Sigmoid colon (tissue), 7 donors: ENCODE results near the gene STK39. TPM values are rescaled to one million over a fixed set of nuclear protein-coding genes. Genes with fewer than 3 reads are reported as not detected.

Experiments used
- DNase-seq: peaks from one replicate; pipeline ENCODE4 v3.0.0-alpha.2; 2019
- H3K27ac ChIP-seq, 4 donors: fragments of 200-600 bp; sonication (generic); one replicate each; pipeline ENCODE4 v1.5.1; 2016 to 2019; ENCODE audit warnings: mild to moderate bottlenecking in 1 of 4
- H3K27me3 ChIP-seq, 3 donors: fragments of 200-600 bp; sonication (generic); one replicate each; pipeline ENCODE4 v1.5.1; 2019; ENCODE audit warnings: mild to moderate bottlenecking in 1 of 3
- H3K36me3 ChIP-seq, 4 donors: fragments of 200-600 bp; sonication (generic); one replicate each; pipeline ENCODE4 v1.5.1; 2016 to 2019
- H3K4me1 ChIP-seq, 4 donors: fragments of 200-600 bp; sonication (generic); one replicate each; pipeline ENCODE4 v1.5.1; 2017 to 2019
- H3K4me3 ChIP-seq, 4 donors: fragments of 200-600 bp; sonication (generic); one replicate each; pipeline ENCODE4 v1.5.1; 2017 to 2019; ENCODE audit warnings: mild to moderate bottlenecking in 2 of 4, moderate library complexity in 1 of 4
- H3K9me3 ChIP-seq, 4 donors: fragments of 200-600 bp in 3 of 4; sonication (generic) in 3 of 4; one replicate each; pipeline versions ENCODE4 v1.5.1 to v1.6.1; 2013 to 2019
- EP300 ChIP-seq, 4 donors: sonication (generic); formaldehyde crosslinking; IDR thresholded peaks; one replicate each; pipeline ENCODE4 v1.6.1; 2017; ENCODE audit warnings: antibody characterized with exemption in 4 of 4
- POLR2A ChIP-seq, 2 donors: fragments of 450-650 bp; IDR thresholded peaks; one replicate each; pipeline ENCODE4 v1.6.1; 2016; ENCODE audit warnings: antibody characterized with exemption in 2 of 2, mild to moderate bottlenecking in 2 of 2, moderate library complexity in 2 of 2
- POLR2AphosphoS5 ChIP-seq, 4 donors: sonication (generic); formaldehyde crosslinking; IDR thresholded peaks; one replicate each; pipeline ENCODE4 v1.6.1; 2017; ENCODE audit warnings: antibody characterized with exemption in 4 of 4
- WGBS, 2 donors: extraction: QIAGEN DNeasy Blood & Tissue Kit; methylation state at CpG; one replicate each; pipeline ENCODE4 v1.1.7; 2013; 5-methylcytosine and 5-hydroxymethylcytosine counted together
- intact Hi-C: fragments of 100-400 bp; cut with DNase I; formaldehyde crosslinking; loops from one replicate; pipeline ENCODE4 v1.15.1; 2023
- polyA plus RNA-seq, 3 donors: library from polyadenylated mRNA; stranded (reverse); fragments of 200-250 nt; gene quantifications; one replicate each; pipeline ENCODE4 v1.2.3, GENCODE V29; 2013
- total RNA-seq, 4 donors: library from RNA; depleted of rRNA; stranded (reverse); fragments of >200 nt; gene quantifications; one replicate each; pipeline ENCODE4 v1.1.0, GENCODE V29; 2016
- TF ChIP-seq, protein P1 (sequence below), 4 experiments: fragments of 450-650 bp in 3 of 4; fragments of 200-600 bp in 1 of 4; IDR thresholded peaks; one replicate each; pipeline ENCODE4 v1.5.1; 2016 to 2019; ENCODE audit warnings: antibody characterized with exemption in 4 of 4, mild to moderate bottlenecking in 3 of 4, moderate library complexity in 2 of 4
- donor health status: healthy with polysubstance abuse.
- donor health status: Bipolar disorder and iron deficiency.
- donor health status: healthy.

STK39 gene
- total and polyA plus RNA-seq, 7 donors: 13.4 to 44.9 (median 24.1) TPM

DNA sequence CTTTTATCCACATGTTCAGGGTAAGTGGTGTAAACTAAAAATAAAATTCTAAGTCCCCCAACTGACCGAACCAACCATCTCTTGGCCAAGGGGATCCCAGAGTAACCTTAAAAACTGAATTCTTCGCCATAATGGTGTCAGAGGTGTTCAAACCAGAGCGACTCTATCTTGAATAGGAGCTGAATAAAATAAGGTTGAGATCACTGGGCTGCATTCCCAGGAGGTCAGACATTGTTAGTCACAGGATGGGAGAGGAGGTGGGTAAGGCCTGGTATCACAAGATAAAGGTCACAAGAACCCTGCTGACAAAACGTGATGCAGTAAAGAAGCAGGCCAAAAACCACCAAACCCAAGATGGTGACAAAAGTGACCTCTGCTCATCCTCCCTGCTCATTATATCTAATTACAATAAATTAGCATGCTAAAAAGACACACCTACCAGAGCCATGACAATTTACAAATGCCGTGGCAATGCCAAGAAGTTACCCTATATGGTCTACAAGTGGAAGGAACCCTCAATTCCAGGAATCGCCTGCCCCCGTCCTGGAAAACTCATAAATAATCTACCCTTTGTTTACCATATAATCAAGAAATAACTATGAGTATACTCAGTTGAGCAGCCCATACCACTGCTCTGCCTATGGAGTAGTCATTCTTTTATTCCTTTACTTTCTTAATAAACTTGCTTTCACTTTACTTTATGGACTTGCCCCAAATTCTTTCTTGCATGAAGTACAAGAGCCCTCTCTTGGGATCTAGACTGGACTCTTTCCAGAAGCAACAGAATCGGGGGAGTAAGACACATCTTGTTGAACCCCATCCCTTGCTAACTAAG is 302.4 kb downstream of the STK39 start:
- no peak for DNase-seq
- 87 to 89% methylated on average over 8 of the region's 8 CpGs for WGBS, 2 donors

GRCh38 chr2:167943897-167944296 is 303.5 kb downstream of the STK39 start:
- Histone ChIP-seq H3K27ac (no peak overlapping the region), H3K4me3 (no peak overlapping the region), H3K36me3 (no peaks in the 10 kb centered on the region), H3K4me1 (peaks cover 0 to 7% (median 0%) of the 10 kb centered on the region in 4 donors), H3K27me3 (no peaks in the 10 kb centered on the region), H3K9me3 (no peaks in the 10 kb centered on the region)
- TF ChIP-seq POLR2A (IDR thresholded peaks at IDR 0.05): no peak
- TF ChIP-seq EP300 (IDR thresholded peaks at IDR 0.05): no peak
- TF ChIP-seq, protein P1, sequence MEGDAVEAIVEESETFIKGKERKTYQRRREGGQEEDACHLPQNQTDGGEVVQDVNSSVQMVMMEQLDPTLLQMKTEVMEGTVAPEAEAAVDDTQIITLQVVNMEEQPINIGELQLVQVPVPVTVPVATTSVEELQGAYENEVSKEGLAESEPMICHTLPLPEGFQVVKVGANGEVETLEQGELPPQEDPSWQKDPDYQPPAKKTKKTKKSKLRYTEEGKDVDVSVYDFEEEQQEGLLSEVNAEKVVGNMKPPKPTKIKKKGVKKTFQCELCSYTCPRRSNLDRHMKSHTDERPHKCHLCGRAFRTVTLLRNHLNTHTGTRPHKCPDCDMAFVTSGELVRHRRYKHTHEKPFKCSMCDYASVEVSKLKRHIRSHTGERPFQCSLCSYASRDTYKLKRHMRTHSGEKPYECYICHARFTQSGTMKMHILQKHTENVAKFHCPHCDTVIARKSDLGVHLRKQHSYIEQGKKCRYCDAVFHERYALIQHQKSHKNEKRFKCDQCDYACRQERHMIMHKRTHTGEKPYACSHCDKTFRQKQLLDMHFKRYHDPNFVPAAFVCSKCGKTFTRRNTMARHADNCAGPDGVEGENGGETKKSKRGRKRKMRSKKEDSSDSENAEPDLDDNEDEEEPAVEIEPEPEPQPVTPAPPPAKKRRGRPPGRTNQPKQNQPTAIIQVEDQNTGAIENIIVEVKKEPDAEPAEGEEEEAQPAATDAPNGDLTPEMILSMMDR (IDR thresholded peaks at IDR 0.05): no peak
- no peak for TF ChIP-seq POLR2AphosphoS5 (IDR thresholded peaks at IDR 0.05)
- WGBS, 2 donors: 84 to 96% methylated on average over 1 of the region's 1 CpG
- intact Hi-C loops: no loop called here
- DNase-seq: no peak

More for the DNA sequence above, 302.4 kb downstream of the STK39 start:
- TF ChIP-seq, protein P1 (IDR thresholded peaks at IDR 0.05): no peak
- TF ChIP-seq POLR2AphosphoS5 (IDR thresholded peaks at IDR 0.05) (no peak), POLR2A (IDR thresholded peaks at IDR 0.05) (no peak), EP300 (IDR thresholded peaks at IDR 0.05) (no peak)
- Histone ChIP-seq H3K9me3 (no peaks in the 10 kb centered on the region), H3K36me3 (no peaks in the 10 kb centered on the region), H3K27ac (no peak overlapping the region), H3K4me1 (peaks cover 0 to 7% (median 0%) of the 10 kb centered on the region in 4 donors), H3K4me3 (no peak overlapping the region), H3K27me3 (no peaks in the 10 kb centered on the region)
- intact Hi-C loops: no loop called here

DNA sequence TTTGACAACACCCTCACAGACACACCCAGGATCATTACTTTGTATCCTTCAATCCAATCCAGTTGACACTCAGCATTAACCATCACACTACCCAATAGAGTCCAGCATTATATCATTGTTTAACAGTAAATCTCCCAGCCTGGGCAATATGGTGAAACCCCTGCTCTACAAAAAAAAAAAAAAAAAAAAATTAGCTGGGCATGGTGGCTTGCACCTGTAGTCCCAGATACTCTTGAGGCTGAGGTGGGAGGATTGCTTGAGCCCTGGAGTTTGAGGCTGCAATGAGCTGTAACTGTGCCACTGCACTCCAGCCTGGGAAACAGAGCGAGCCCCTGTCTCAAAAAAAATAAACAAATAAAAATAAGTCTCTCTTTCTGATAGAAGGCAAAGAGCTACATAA is 304.0 kb downstream of the STK39 start:
- Histone ChIP-seq H3K4me3 (no peak overlapping the region), H3K27me3 (no peaks in the 10 kb centered on the region), H3K4me1 (peaks cover 0 to 7% (median 0%) of the 10 kb centered on the region in 4 donors), H3K9me3 (no peaks in the 10 kb centered on the region), H3K27ac (no peak overlapping the region), H3K36me3 (no peaks in the 10 kb centered on the region)
- 85 to 92% methylated on average over 1 of the region's 1 CpG for WGBS, 2 donors
- intact Hi-C loops: no loop called here
- no peak for DNase-seq
- TF ChIP-seq, protein P1 (IDR thresholded peaks at IDR 0.05): no peak
- no peak for TF ChIP-seq POLR2A (IDR thresholded peaks at IDR 0.05)
- TF ChIP-seq EP300 (IDR thresholded peaks at IDR 0.05): no peak
- TF ChIP-seq POLR2AphosphoS5 (IDR thresholded peaks at IDR 0.05): no peak

- no peak for DNase-seq
- H3K27ac ChIP-seq: no peak overlapping the region
- no peaks in the 10 kb centered on the region for H3K9me3 ChIP-seq
- H3K36me3 ChIP-seq: no peaks in the 10 kb centered on the region
- intact Hi-C loops: no loop called here
- H3K4me1 ChIP-seq: peaks cover 0 to 7% (median 0%) of the 10 kb centered on the region in 4 donors
- WGBS, 2 donors: 65 to 73% methylated on average over 3 of the region's 3 CpGs
- H3K4me3 ChIP-seq: no peak overlapping the region
- H3K27me3 ChIP-seq: no peaks in the 10 kb centered on the region
- TF ChIP-seq, protein P1 (IDR thresholded peaks at IDR 0.05): no peak
- TF ChIP-seq POLR2AphosphoS5 (IDR thresholded peaks at IDR 0.05): no peak
- no peak for TF ChIP-seq EP300 (IDR thresholded peaks at IDR 0.05)
- no peak for TF ChIP-seq POLR2A (IDR thresholded peaks at IDR 0.05)
Observed at GRCh38 chr2:167942366-167943081, 304.9 kb downstream of the STK39 start.
